ELR (cell line): ENCODE results near the gene IRAK2.

Experiments
- DNase-seq: peaks from one replicate; pipeline ENCODE4 v3.0.0-alpha.2; 2015; ENCODE audit warnings: low read depth

IRAK2 gene

DNA sequence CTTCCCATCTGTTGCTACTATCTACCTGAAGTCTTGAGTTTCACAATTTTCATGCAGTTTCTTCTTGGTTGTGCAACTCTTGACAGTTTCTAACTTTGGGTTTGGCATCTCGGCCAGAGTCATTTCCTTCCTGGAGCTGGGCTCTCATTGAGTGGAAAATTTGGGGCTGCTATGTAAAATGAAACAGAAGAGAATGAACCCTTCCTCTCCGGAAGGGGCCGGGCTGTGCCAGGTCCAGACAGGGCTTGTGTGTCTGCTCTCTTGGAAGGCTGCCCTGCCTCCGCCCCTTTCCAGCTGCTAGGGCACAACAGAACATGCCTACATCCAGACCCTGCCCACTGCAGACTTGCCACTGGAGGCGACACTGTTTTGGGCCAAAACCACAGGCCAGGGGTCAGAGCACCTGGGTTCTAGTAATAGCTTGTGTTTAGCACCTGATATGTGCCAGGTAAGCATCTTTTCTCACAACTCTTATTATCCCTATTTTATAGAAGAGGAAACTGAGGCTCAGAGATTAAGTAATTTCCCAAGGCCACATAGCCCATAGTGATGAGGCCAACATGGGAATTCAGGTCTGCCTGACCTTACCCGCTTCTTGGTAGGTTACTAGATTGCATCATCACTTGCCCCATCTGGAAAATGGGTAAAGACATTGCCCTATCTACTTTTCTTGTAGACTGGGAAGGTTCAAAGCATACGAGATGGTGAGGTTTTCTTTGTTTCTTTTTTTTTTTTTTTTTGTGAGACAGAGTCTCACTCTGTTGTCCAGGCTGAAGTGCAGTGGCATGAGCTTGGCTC lies 25.0 kb downstream of the IRAK2 start:
- no peak for DNase-seq

DNA sequence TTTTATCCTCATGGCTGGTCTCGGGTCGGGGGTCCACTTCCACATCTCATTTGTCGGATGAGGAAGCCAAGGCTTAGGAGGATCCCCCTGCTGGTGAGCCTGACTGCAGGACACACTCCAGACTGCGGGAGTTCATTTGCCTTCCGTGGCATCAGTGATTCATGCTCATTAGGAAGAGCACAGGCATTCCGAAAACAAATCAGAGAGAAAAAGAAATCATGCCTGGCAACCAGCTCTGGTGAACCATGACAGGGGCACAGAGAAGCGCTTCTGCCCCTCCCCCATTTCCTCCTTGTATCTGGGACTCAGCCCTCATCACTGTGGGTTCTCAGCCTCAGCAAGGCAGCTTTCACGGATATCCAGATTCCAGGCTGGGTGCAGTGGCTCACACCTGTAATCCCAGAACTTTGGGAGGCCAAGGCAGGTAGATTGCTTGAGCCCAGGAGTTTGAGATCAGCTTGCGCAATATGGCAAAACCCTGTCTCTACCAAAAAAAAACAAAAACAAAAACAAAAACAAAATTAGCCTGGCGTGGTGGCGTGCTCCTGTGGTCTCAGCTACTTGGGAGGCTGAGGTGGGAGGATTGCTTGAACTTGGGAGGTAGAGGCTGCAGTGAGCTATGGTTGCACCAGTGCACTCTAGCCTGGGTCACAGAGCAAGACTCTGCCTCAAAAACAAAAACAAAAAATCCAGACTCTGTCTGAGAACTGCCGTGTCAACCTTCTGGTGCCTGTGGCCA lies 28.4 kb downstream of the IRAK2 start:
- DNase-seq, result peak; percentile 97

DNA sequence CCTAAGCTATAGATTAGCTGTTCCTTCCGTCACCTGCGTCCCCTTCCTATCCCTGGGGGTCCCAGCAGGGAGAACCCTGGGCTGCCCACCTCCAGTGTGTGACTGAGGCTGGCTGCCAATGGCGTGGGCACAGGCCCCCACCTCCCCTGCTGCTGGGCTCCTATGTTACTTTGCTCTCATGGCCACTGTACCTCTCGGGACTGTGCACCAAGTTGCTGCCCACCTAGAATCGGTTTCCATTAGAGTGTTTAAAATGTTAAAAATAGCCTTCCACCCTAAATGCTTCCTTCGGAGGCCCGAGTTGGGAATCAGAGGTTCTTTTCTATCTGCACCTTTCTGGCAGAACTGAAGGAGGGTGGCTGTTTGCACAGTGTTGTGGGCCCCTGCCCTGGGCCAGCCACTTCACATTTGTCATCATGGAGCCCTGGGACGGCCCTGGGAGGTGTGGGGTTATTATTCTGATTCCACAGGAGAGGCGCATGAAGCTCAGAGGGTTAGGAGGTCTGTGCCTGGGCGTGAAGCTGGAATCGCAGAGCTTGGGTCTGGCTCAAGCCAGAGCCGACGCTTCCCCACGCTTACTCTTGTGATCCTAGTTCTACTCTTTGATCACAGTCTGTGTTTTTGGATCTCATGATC lies 29.1 kb downstream of the IRAK2 start:
- DNase-seq, result no peak

DNA sequence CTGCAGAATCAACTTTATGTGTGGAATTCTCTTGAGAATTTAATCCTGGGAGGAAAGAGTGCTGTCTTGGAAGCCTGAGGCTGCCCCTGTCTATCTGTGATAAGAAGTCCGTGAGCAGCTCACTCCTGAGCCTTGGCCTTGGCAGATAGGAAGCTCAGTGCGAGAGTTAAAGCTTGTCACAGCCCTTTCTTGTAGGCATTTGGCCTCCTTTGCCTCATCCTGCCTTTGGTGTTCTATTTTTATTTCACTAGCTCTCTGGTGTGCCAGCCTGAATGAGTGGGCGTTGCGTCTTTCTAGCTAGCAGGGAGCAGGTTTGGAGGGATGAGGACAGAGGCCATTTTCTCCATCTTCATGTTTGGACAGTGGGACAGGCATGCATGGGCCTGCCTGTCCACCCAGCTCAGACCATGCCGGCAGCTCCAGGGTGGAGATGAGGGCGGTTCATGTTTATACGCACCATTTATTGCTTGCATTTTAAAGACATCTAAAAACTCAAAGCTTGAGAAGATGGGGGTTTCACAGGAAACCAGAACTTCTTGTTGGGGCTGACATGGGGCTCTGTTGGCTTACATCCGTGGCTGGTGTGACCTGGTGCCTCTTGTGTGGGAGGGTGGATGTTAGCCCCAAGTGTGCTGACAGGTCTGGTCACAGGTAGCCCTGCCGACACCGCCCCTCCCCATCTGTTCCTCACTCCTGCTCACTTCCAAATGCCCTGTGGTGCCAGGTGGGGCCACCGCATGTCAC lies 29.8 kb downstream of the IRAK2 start:
- DNase-seq, result no peak

DNA sequence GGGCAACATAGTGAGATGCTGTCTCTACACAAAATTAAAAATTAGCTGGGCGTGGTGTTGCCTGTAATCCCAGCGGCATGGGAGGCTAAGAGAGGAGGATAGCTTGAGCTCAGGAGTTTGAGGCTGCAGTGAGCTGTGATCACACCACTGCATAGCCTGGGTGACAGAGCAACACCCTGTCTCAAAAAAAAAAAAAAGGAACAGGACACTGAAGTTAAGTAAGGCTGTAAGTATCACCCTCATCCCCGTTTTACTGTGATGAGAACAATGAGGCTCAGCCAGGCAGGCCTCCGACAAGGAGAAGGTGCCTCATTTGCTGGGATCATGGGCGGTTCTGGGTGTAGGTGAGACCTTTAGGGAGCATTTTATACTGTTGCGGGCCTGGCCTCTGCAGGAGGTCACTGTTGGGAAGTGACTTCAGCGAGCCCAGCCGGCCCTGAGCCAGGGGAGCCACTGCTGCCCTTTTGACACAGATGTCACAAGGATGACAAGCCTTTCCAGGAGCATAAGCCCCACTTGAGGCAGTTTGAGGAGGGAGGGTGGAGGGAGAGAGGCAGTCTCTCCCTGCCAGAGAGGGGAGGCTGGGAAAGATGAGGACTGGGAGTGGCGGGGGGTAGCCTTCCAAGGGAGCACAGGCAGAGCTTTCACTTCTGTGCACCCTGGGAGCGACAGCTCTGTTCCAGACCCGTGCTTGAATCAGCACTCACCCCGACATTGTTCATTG lies 30.8 kb downstream of the IRAK2 start:
- DNase-seq, result no peak

DNA sequence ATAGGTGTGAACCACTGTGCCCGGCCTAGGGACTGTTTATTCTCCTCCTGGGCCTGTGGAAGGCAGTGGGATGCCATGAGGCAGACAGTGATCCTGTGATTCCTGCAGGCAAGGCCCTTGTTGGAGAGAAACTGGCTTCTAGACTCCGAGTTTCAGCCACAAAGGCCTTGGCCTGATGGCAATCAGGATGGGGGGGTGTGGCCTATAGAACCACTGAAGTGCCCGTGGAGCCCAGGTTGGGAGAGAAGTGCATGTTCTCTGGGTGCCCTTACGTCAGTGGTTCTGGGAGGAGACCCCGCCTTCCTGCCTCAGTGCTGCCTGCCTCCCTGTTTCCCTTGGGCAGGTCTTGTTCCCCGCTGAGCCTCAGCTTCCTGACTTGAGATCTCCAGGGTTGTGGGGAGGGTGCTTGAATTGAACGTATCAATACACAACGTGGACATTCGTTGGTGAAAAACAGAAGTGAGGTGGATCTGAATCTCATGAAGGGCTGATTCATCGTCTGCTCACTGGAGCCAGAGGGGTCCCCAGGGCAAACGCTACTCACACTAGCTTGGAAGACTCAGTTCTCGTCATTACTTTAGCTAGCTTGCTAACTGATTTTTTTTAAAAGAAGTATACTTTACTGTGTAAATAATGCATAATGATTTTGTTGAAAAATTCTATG lies 31.8 kb downstream of the IRAK2 start:
- peak; percentile 97 for DNase-seq

DNA sequence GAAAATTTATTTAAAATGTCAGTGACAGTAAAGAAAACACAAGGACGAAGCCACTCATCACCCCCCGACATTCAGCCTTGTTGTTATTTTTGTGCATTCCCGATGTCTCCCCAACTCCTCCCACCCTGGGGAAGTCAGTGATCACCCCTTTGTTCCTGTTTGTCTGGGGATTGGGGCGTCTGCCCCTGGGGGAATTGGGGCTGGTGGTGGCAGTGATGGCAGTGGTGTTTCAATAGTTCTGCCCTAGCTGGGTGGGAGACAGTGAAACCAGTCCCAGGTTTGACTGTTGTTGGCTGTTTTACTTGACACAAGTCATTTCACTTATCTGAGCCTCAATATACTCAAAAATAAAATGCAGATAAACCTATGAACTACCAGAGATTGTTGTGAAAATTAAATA lies 33.5 kb downstream of the IRAK2 start:
- no peak for DNase-seq

DNA sequence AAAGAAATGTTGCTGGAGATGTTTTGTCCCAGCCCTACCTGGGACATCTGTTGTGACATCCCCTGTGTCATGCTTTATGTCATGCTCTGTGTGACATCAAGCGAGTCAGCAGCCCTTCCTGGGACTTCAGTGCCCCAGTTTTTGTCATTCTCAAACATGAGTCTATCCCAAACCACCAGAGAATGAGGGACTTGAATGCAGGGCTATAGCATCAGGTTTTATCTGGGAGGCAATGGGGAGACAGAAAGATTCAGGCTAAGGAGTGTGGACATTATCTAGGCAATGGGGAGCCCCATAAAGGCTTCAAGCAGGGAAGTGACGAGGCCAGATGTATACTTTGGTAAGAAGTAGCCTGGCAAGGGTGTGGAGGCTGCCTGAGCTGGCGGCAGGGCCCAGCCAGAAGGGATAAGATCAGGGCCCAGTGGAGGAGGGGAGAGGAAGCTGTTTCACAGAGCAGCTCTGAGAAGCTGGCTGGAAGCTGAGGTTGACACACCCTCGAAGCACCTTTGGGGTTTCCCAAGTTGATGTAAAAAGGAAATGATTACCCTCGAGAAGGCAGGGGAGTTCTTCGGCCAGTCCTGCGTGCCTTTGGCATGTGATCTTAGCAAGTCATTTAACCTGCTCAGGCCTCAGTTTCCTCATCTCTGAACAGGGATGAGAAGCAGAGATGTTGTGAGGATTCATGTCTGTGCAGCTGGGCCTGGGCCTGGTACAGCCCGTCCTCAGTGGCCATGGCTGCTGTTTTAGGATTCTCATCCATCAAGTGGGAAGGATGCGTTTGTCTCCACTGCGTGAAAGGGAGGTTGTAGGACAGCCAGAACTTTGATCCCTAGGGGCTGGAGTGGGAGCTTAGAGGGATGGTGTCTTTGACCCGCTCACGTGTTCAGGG lies 34.3 kb downstream of the IRAK2 start:
- DNase-seq, result peak; percentile 93

DNA sequence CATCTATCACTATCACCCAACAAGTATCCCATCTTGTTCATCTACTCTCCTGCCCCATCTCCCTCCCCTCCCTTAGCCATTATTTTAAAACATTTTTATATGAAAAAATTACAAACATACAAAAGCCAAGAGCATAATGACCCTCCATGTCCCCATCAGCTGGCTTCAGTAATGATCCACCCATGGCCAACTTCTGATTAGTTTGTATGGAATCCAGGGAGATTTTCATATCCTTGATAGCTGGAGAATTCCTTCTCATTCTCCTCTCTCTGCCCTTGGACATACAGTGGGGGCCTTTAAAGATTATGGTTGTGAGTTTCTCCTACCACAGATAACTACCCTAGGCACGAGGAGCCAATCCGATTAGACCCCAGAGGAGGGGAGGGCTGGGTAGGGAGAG lies 40.2 kb downstream of the IRAK2 start:
- DNase-seq, result peak; percentile 33

DNA sequence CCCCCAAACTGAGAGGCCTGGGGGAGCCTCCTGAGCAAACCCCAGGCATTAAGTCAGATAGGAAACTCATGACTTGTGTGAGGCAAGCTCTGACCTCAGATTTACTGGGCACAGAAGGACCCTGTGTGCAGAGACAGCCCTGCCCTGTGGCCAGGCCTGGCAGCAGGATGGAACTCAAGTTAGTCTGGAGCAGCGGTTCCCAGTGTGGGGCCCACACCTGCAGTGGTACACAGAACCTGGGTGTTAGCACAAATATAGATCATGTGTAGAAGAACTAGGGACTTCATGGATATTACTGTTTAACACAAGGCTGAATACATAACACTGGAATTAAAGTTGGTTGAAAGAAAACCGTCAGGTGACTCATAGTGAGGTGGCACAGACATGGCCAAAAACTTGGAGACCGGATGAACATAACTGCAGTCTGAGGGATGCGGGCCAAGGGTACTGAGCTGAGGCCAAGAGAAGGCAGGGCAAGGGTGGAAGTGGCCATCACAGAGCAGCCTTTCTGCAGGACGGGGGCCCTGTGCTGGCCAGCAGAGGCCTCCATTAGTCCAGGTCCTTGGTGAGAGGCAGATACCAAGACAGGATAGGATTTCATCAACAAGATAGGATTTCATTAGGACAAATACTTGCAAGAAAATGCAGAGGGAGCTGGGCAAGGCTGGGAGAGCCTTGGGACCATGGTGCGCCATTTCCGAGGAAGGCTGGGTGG lies 40.9 kb downstream of the IRAK2 start:
- peak; percentile 97 for DNase-seq

DNA sequence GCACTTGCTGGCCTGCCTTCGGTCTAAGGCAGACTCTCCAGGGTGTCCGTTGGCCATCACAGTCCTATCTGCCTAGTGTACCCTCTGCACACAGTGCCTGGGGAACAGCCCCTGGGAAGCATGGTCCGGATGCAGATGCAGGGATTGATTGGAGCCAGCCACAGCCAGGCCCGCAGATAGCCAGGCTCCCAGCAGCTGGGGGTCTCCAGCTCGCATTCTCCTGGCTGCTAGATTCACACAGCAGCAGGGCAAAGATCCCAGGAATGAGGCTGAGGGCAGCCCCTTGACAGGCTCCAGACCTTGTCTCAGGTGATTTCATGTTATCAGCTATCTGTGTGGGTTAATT lies 41.4 kb downstream of the IRAK2 start:
- no peak for DNase-seq

DNA sequence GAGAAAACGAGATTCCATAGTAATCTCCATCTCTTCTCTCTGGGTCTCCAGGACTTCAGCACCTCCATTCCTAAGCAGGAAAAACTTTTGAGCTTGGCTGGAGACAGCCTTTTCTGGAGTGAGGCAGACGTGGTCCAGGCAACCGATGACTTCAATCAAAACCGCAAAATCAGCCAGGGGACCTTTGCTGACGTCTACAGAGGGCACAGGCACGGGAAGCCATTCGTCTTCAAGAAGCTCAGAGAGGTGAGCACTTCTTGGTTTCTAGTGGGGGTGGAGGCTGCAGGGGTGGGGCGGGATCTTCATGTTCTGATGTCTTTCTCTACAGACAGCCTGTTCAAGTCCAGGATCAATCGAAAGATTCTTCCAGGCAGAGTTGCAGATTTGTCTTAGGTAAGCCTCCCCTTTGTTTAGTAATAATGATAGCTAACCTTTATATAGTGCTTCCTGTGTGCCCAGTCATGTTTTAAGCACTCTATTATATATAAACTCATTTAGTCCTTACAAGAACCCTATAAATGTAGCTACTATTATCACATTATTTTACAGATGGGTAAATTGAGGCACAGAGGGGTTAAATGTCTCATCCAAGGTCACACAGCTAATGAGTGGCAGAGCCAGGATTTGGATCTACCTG lies 48.6 kb downstream of the IRAK2 start:
- peak; percentile 25 for DNase-seq

DNA sequence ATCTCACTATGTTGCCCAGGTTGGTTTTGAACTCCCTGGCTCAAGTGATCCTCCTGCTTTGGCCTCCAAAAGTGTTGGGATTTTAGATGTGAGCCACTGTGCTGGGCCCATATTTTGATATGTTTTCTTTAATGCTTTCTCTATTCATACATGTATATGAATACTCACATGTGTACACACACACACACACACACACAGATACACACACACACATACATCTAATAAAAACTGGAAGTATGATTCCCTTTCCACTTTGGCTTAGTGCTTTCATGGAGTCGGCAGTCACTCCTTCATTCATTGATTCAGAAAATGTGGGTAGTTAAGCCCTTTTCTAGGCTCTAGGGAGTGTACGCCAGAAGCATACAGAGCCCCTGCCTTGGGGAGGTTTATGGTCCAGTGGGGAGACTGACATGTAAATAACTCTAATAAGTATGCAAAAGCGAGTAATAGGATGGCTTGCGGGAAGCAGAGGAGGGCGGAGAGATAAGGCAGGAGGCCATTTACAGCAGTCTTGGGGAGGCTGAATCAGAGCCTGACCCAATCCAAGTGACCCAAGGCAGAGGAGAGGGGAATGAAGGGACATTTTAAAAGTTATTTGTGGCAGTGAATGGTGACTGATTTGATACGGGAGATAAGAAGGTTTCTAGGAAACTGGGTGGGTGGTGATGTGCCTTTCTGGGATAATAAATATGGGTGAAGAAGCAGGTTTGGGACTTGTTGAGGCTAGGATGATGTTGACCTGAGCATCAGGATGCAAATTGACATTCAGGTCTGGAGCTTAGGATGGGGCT lies 51.1 kb downstream of the IRAK2 start:
- DNase-seq, result no peak

DNA sequence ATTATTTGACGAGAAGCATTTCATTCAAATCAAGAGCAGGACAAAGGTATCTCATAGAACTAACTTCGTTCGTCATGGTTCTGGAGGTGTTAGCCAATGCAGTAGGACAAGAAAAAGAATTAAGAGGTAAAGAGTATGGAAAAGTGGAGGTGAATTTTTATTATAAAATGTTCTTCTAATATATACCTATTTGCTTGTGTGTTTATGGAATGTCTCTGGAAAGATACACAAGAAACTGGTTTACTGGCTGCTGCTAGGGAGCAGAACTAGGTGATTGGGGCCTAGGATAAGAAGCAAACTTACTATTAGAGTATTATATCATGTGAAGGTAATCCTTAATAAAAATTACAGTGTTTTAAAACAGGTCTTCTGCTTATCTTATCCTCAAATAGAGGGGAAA lies 52.6 kb downstream of the IRAK2 start:
- DNase-seq, result no peak

DNA sequence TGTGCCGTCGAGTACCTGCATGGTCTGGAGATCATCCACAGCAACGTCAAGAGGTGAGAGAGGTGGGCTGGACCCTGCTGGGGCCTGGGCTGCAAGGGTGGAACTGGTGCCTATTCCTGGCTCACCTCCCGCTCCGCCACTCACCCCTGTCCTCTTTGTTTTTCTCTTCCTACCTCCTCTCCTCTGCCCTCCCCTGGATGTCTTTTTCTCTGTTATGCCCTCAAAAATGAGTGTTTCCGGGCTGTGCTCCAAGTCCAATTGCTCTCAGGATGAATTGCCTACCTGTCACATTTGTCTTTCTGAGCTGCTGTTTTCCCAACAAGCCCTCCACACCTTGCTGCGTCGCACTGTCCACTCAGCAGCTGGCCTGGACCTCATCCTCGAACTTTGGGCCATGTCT lies 55.0 kb downstream of the IRAK2 start:
- DNase-seq, result no peak

DNA sequence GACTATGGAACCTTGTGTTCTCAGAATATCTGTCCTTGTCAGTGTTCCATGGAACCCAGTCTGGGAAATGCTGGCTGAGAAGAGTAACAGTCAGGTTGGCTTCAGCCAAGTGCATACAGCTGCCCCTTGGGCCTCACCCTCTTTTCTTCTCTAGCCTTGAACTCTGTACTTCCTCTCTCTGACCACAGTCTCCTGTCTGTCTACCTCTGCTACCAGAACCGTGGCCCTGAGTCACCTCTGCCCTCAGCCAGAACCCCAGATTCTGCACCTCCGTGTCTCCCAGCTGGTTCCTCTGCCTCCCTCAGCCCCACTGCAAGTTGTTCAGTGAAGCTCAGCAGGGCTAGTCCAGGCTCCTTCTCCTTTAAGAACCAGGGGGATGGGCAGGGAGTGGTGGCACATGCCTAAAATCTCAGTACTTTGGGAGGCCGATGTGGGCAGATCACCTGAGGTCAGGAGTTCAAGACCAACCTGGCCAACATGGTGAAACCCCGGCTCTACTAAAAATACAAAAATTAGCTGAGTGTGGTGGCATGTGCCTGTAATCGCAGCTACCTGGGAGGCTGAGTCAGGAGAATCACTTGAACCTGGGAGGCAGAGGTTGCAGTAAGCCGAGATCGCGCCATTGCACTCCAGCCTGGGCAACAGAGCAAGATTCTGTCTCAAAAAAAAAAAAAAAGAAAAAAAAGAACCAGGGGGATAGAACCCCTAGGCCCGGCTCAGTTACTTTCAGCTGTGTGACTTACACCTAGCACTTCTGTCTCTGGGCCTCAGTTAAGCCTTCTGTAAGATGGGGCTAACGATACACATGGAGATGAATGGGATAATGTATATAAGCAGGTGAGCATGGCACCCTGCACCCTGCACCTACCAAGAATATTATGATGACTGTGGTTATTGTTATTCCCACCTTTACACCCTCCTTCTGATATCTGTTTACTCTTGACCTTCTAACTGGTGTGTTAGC lies 59.2 kb downstream of the IRAK2 start:
- DNase-seq, result peak; percentile 67
